NT2/D1 (cell line): ENCODE data around the gene TSHZ1.

Source experiments
- DNase-seq: peaks from one replicate; pipeline ENCODE4 v3.0.0-alpha.2; 2011; ENCODE audit warnings: low read depth, low spot score
- H3K27me3 ChIP-seq: 2 replicates; pipeline ENCODE4 v1.6.0; 2011; ENCODE audit warnings: mild to moderate bottlenecking; ENCODE audit not compliant: insufficient read length, insufficient read depth
- H3K36me3 ChIP-seq: 2 replicates; pipeline ENCODE4 v1.6.1; 2011; ENCODE audit warnings: mild to moderate bottlenecking, low read length, mixed read lengths; ENCODE audit not compliant: insufficient read depth, insufficient read length
- H3K4me1 ChIP-seq: 2 replicates; pipeline ENCODE4 v1.5.1; 2011; ENCODE audit not compliant: insufficient read depth, insufficient read length
- H3K4me3 ChIP-seq: 2 replicates; pipeline ENCODE4 v1.5.1; 2011; ENCODE audit warnings: low read depth; ENCODE audit not compliant: insufficient read length
- H3K9ac ChIP-seq: 2 replicates; pipeline ENCODE4 v1.6.0; 2011; ENCODE audit warnings: low read depth; ENCODE audit not compliant: insufficient read length
- H3K9me3 ChIP-seq: 2 replicates; pipeline ENCODE4 v1.5.1; 2011; ENCODE audit warnings: mild to moderate bottlenecking, low read length; ENCODE audit not compliant: insufficient read depth
- SUZ12 ChIP-seq: IDR thresholded peaks from 2 replicates; pipeline ENCODE4 v1.6.1; 2011; ENCODE audit not compliant: insufficient read length, insufficient read depth; ENCODE audit errors: extremely low read depth
- YY1 ChIP-seq: IDR thresholded peaks from 2 replicates; pipeline ENCODE4 v1.6.1; 2011; ENCODE audit not compliant: insufficient read length, insufficient read depth
- ZNF274 ChIP-seq: IDR thresholded peaks from 2 replicates; pipeline ENCODE4 v1.6.1; 2011; ENCODE audit warnings: mild to moderate bottlenecking, low read depth, low read length

Gene TSHZ1

GRCh38 chr18:75335511-75335910 is 124.9 kb downstream of the TSHZ1 start:
- no peak overlapping the region for H3K9ac ChIP-seq
- H3K4me3 ChIP-seq: no peak overlapping the region
- DNase-seq: no peak
- H3K4me1 ChIP-seq: no peaks in the 10 kb centered on the region
- no peaks in the 10 kb centered on the region for H3K9me3 ChIP-seq
- H3K36me3 ChIP-seq: no peaks in the 10 kb centered on the region
- no peaks in the 10 kb centered on the region for H3K27me3 ChIP-seq
- TF ChIP-seq ZNF274: no peak
- no peak for TF ChIP-seq YY1
- no peak for TF ChIP-seq SUZ12

- no peak for TF ChIP-seq ZNF274
- no peak for TF ChIP-seq YY1
- TF ChIP-seq SUZ12: no peak
- Histone ChIP-seq H3K27me3 (no peaks in the 10 kb centered on the region), H3K9me3 (no peaks in the 10 kb centered on the region), H3K36me3 (no peaks in the 10 kb centered on the region), H3K4me3 (no peak overlapping the region), H3K4me1 (no peaks in the 10 kb centered on the region), H3K9ac (no peak overlapping the region)
- no peak for DNase-seq
These were observed 126.2 kb downstream of the TSHZ1 start for GRCh38 chr18:75336767-75337166.

- DNase-seq: no peak
- TF ChIP-seq YY1 (no peak), SUZ12 (no peak)
- H3K9ac ChIP-seq: no peak overlapping the region
- no peaks in the 10 kb centered on the region for H3K9me3 ChIP-seq
- no peaks in the 10 kb centered on the region for H3K36me3 ChIP-seq
- H3K4me1 ChIP-seq: no peaks in the 10 kb centered on the region
- H3K27me3 ChIP-seq: no peaks in the 10 kb centered on the region
- no peak overlapping the region for H3K4me3 ChIP-seq
These were observed 126.8 kb downstream of the TSHZ1 start for GRCh38 chr18:75337348-75337747.

GRCh38 chr18:75338631-75339030 is 128.0 kb downstream of the TSHZ1 start:
- no peaks in the 10 kb centered on the region for H3K4me1 ChIP-seq
- DNase-seq: no peak
- no peaks in the 10 kb centered on the region for H3K36me3 ChIP-seq
- no peaks in the 10 kb centered on the region for H3K9me3 ChIP-seq
- TF ChIP-seq SUZ12: no peak
- no peak for TF ChIP-seq ZNF274
- TF ChIP-seq YY1: no peak
- H3K27me3 ChIP-seq: no peaks in the 10 kb centered on the region
- no peak overlapping the region for H3K4me3 ChIP-seq
- no peak overlapping the region for H3K9ac ChIP-seq
